GM18505 (cell line): Measurements from ENCODE around the gene SOWAHA.

Experiments
- ATAC-seq: cut with Tn5 transposase; IDR thresholded peaks from one replicate; pipeline ENCODE4 v1.9.1; 2021; ENCODE audit not compliant: unreplicated experiment
- POLR2A ChIP-seq: IDR thresholded peaks from 4 replicates; pipeline ENCODE4 v1.6.1; 2011; ENCODE audit warnings: borderline replicate concordance; ENCODE audit not compliant: insufficient read depth, insufficient read length; ENCODE audit errors: extremely low read depth

SOWAHA gene

GRCh38 chr5:132831095-132831860 lies 18.2 kb downstream of the SOWAHA start:
- no peak for ATAC-seq
- TF ChIP-seq POLR2A = no peak

GRCh38 chr5:132832612-132833011 lies 19.5 kb downstream of the SOWAHA start:
- no peak for ATAC-seq
- no peak for TF ChIP-seq POLR2A

- no peak for ATAC-seq
- TF ChIP-seq POLR2A = no peak
Measured at GRCh38 chr5:132834057-132834456, 21.0 kb downstream of the SOWAHA start.

- TF ChIP-seq POLR2A = no peak
- no peak for ATAC-seq
Measured at GRCh38 chr5:132836852-132837251, 23.8 kb downstream of the SOWAHA start.

GRCh38 chr5:132837868-132838267 lies 24.8 kb downstream of the SOWAHA start:
- no peak for ATAC-seq
- TF ChIP-seq POLR2A = no peak

GRCh38 chr5:132838516-132839282 lies 25.6 kb downstream of the SOWAHA start:
- ATAC-seq = no peak

GRCh38 chr5:132839426-132840301 lies 26.6 kb downstream of the SOWAHA start:
- no peak for ATAC-seq
- TF ChIP-seq POLR2A = no peak

More at GRCh38 chr5:132838516-132839282, 25.6 kb downstream of the SOWAHA start:
- no peak for TF ChIP-seq POLR2A

GRCh38 chr5:132840313-132840712 lies 27.2 kb downstream of the SOWAHA start:
- no peak for TF ChIP-seq POLR2A
- ATAC-seq = no peak

- no peak for ATAC-seq
- TF ChIP-seq POLR2A = no peak
Measured at GRCh38 chr5:132840896-132841295, 27.8 kb downstream of the SOWAHA start.

GRCh38 chr5:132841305-132841704 lies 28.2 kb downstream of the SOWAHA start:
- TF ChIP-seq POLR2A = no peak
- no peak for ATAC-seq

GRCh38 chr5:132848270-132848669 lies 35.2 kb downstream of the SOWAHA start:
- ATAC-seq = no peak
- TF ChIP-seq POLR2A = no peak

- TF ChIP-seq POLR2A = no peak
- ATAC-seq = no peak
Measured at GRCh38 chr5:132849347-132849746, 36.2 kb downstream of the SOWAHA start.

- no peak for ATAC-seq
- TF ChIP-seq POLR2A = no peak
Measured at GRCh38 chr5:132850066-132850465, 37.0 kb downstream of the SOWAHA start.
